Karpas-422 (cell line): Measurements from ENCODE around the gene GPATCH2. TPM values are rescaled to one million over a fixed set of nuclear protein-coding genes. Genes with fewer than 3 reads are reported as not detected.

Source experiments
- DNase-seq: peaks from one replicate; pipeline ENCODE4 v3.0.0-alpha.2; 2015
- H2AFZ ChIP-seq: fragments of 200-600 bp; sonication (generic); 2 replicates; pipeline ENCODE4 v1.6.1; 2014; ENCODE audit warnings: antibody characterized with exemption, low read length, mixed read lengths
- H3K27ac ChIP-seq: fragments of 200-600 bp; sonication (generic); 2 replicates; pipeline ENCODE4 v1.5.1; 2014; ENCODE audit warnings: mild to moderate bottlenecking, low read length, moderate library complexity
- H3K27me3 ChIP-seq: fragments of 200-600 bp; sonication (generic); 2 replicates; pipeline ENCODE4 v1.6.1; 2014; ENCODE audit warnings: low read length, mixed read lengths
- H3K36me3 ChIP-seq: fragments of 200-600 bp; sonication (generic); 2 replicates; pipeline ENCODE4 v1.6.1; 2014; ENCODE audit warnings: low read length, mixed read lengths; ENCODE audit not compliant: insufficient read depth
- H3K4me1 ChIP-seq: fragments of 200-600 bp; sonication (generic); 2 replicates; pipeline ENCODE4 v1.6.1; 2014; ENCODE audit warnings: mild to moderate bottlenecking, low read length, mixed read lengths
- H3K4me2 ChIP-seq: fragments of 200-600 bp; sonication (generic); 2 replicates; pipeline ENCODE4 v1.6.1; 2014; ENCODE audit warnings: low read length, low read depth, mild to moderate bottlenecking; ENCODE audit not compliant: poor library complexity, severe bottlenecking
- H3K4me3 ChIP-seq: fragments of 200-600 bp; sonication (generic); 2 replicates; pipeline ENCODE4 v1.5.1; 2014; ENCODE audit warnings: mild to moderate bottlenecking, antibody characterized with exemption, low read length, mixed read lengths
- H3K79me2 ChIP-seq: fragments of 200-600 bp; sonication (generic); 2 replicates; pipeline ENCODE4 v1.6.1; 2014; ENCODE audit warnings: mild to moderate bottlenecking, low read length, mixed read lengths
- H3K9ac ChIP-seq: fragments of 200-600 bp; sonication (generic); 2 replicates; pipeline ENCODE4 v1.6.0; 2014; ENCODE audit warnings: low read length
- H3K9me2 ChIP-seq: fragments of 200-600 bp; sonication (generic), shearing (Covaris generic); replicated peaks from 2 replicates; pipeline ENCODE4 v1.6.0; 2014; ENCODE audit warnings: mild to moderate bottlenecking, low read length, moderate library complexity; ENCODE audit not compliant: insufficient read depth
- H3K9me3 ChIP-seq: fragments of 300-700, 200-600 bp; sonication (generic); 2 replicates; pipeline ENCODE4 v1.6.1; 2014; ENCODE audit warnings: low read length, mixed read lengths
- H4K20me1 ChIP-seq: fragments of 200-600 bp; sonication (generic); 2 replicates; pipeline ENCODE4 v1.6.1; 2014; ENCODE audit warnings: mild to moderate bottlenecking, antibody characterized with exemption, low read length, low read depth; ENCODE audit not compliant: insufficient read depth
- total RNA-seq: library from RNA; depleted of rRNA; stranded (reverse); fragments of >200 nt; shearing (Covaris generic); gene quantifications from 2 replicates; pipeline ENCODE4 v1.2.3, GENCODE V29; 2014; ENCODE audit warnings: low replicate concordance

The GPATCH2 gene
- total RNA-seq, 1 experiment from 2014 or later = 26.8 TPM

GRCh38 chr1:217425422-217425821 lies 205.5 kb downstream of the GPATCH2 start:
- Histone ChIP-seq H3K9me2 (no peaks in the 10 kb centered on the region), H3K79me2 (no peaks in the 10 kb centered on the region), H3K27ac (no peak overlapping the region), H3K4me2 (no peak overlapping the region), H3K36me3 (no peaks in the 10 kb centered on the region; the same call in 1 of the 2 replicates), H4K20me1 (no peaks in the 10 kb centered on the region), H3K4me1 (no peaks in the 10 kb centered on the region), H3K9ac (no peak overlapping the region), H3K27me3 (no peaks in the 10 kb centered on the region), H3K4me3 (no peak overlapping the region), H2AFZ (no peak overlapping the region), H3K9me3 (no peaks in the 10 kb centered on the region)
- DNase-seq = no peak

- 0 out of 2 replicates have a peak, but pooled peaks cover 4% of the 10 kb centered on the region for H3K4me1 ChIP-seq
- no peaks in the 10 kb centered on the region for H3K27me3 ChIP-seq
- H3K79me2 ChIP-seq = no peaks in the 10 kb centered on the region
- no peak overlapping the region for H2AFZ ChIP-seq
- H4K20me1 ChIP-seq = no peaks in the 10 kb centered on the region
- H3K4me3 ChIP-seq = no peak overlapping the region
- no peak overlapping the region for H3K27ac ChIP-seq
- no peaks in the 10 kb centered on the region for H3K9me2 ChIP-seq
- DNase-seq = no peak
- no peaks in the 10 kb centered on the region for H3K36me3 ChIP-seq
- no peaks in the 10 kb centered on the region for H3K9me3 ChIP-seq
- no peak overlapping the region for H3K4me2 ChIP-seq
- no peak overlapping the region for H3K9ac ChIP-seq
These were observed 211.7 kb downstream of the GPATCH2 start for GRCh38 chr1:217419194-217419551.

GRCh38 chr1:217418269-217419193 lies 212.4 kb downstream of the GPATCH2 start:
- Histone ChIP-seq H2AFZ (no peak overlapping the region), H3K9me3 (no peaks in the 10 kb centered on the region), H3K9me2 (no peaks in the 10 kb centered on the region), H3K27me3 (no peaks in the 10 kb centered on the region), H3K4me1 (0 out of 2 replicates have a peak, but pooled peaks cover 4% of the 10 kb centered on the region), H3K4me2 (no peak overlapping the region), H3K27ac (no peak overlapping the region), H4K20me1 (no peaks in the 10 kb centered on the region), H3K9ac (no peak overlapping the region), H3K4me3 (no peak overlapping the region), H3K79me2 (no peaks in the 10 kb centered on the region), H3K36me3 (no peaks in the 10 kb centered on the region)
- no peak for DNase-seq

GRCh38 chr1:217417363-217417762 lies 213.5 kb downstream of the GPATCH2 start:
- H3K27me3 ChIP-seq = no peaks in the 10 kb centered on the region
- H3K4me1 ChIP-seq = 0 out of 2 replicates have a peak, but pooled peaks cover 4% of the 10 kb centered on the region
- H3K27ac ChIP-seq = no peak overlapping the region
- peak; percentile 16 for DNase-seq
- no peak overlapping the region for H3K9ac ChIP-seq
- no peaks in the 10 kb centered on the region for H4K20me1 ChIP-seq
- no peaks in the 10 kb centered on the region for H3K9me2 ChIP-seq
- H3K36me3 ChIP-seq = no peaks in the 10 kb centered on the region
- H3K4me3 ChIP-seq = no peak overlapping the region
- H2AFZ ChIP-seq = no peak overlapping the region
- no peaks in the 10 kb centered on the region for H3K79me2 ChIP-seq
- H3K9me3 ChIP-seq = no peaks in the 10 kb centered on the region
- H3K4me2 ChIP-seq = no peak overlapping the region

GRCh38 chr1:217407534-217408001 lies 223.3 kb downstream of the GPATCH2 start:
- Histone ChIP-seq H3K27ac (no peak overlapping the region), H3K4me1 (peaks cover 8% of the 10 kb centered on the region), H3K9ac (no peak overlapping the region), H3K4me2 (no peak overlapping the region), H3K79me2 (no peaks in the 10 kb centered on the region), H3K36me3 (no peaks in the 10 kb centered on the region), H3K27me3 (no peaks in the 10 kb centered on the region), H3K9me2 (no peaks in the 10 kb centered on the region), H4K20me1 (no peaks in the 10 kb centered on the region), H3K4me3 (no peak overlapping the region), H3K9me3 (no peaks in the 10 kb centered on the region), H2AFZ (peak overlapping the region; percentile 1; the same call in 1 of the 2 replicates)
- no peak for DNase-seq

GRCh38 chr1:217403026-217403720 lies 227.7 kb downstream of the GPATCH2 start:
- Histone ChIP-seq H3K4me3 (no peak overlapping the region), H3K27me3 (no peaks in the 10 kb centered on the region), H3K27ac (no peak overlapping the region), H3K9me3 (no peaks in the 10 kb centered on the region), H3K9ac (no peak overlapping the region), H3K79me2 (no peaks in the 10 kb centered on the region), H4K20me1 (no peaks in the 10 kb centered on the region), H3K4me2 (no peak overlapping the region), H3K9me2 (no peaks in the 10 kb centered on the region), H2AFZ (no peak overlapping the region), H3K36me3 (no peaks in the 10 kb centered on the region), H3K4me1 (peaks cover under 1% of the 10 kb centered on the region; the same call in 1 of the 2 replicates)
- no peak for DNase-seq

GRCh38 chr1:217402301-217402700 lies 228.6 kb downstream of the GPATCH2 start:
- Histone ChIP-seq H3K4me3 (no peak overlapping the region), H3K27me3 (no peaks in the 10 kb centered on the region), H3K9me3 (no peaks in the 10 kb centered on the region), H3K4me1 (peaks cover 6% of the 10 kb centered on the region; the same call in 1 of the 2 replicates), H3K4me2 (no peak overlapping the region), H4K20me1 (no peaks in the 10 kb centered on the region), H3K27ac (no peak overlapping the region), H2AFZ (no peak overlapping the region), H3K9me2 (no peaks in the 10 kb centered on the region), H3K36me3 (no peaks in the 10 kb centered on the region), H3K9ac (no peak overlapping the region), H3K79me2 (no peaks in the 10 kb centered on the region)
- DNase-seq = no peak

GRCh38 chr1:217393896-217394295 lies 237.0 kb downstream of the GPATCH2 start:
- Histone ChIP-seq H3K4me1 (peaks cover 22% of the 10 kb centered on the region), H3K79me2 (no peaks in the 10 kb centered on the region), H3K36me3 (no peaks in the 10 kb centered on the region), H2AFZ (no peak overlapping the region), H3K9me3 (no peaks in the 10 kb centered on the region), H3K27me3 (no peaks in the 10 kb centered on the region), H3K27ac (no peak overlapping the region), H4K20me1 (no peaks in the 10 kb centered on the region), H3K9ac (no peak overlapping the region), H3K9me2 (no peaks in the 10 kb centered on the region), H3K4me3 (no peak overlapping the region), H3K4me2 (no peak overlapping the region)
- DNase-seq = no peak
